Hepatocyte (in vitro differentiated cells): Measurements from ENCODE around the gene TMEM273. TPM values are rescaled to one million over a fixed set of nuclear protein-coding genes. Genes with fewer than 3 reads are reported as not detected.

Source experiments
- DNase-seq: peaks from one replicate; pipeline ENCODE4 v3.0.0-alpha.2; 2016; ENCODE audit warnings: low spot score
- H2AFZ ChIP-seq: fragments of 200-600 bp; sonication (generic); 2 replicates; pipeline ENCODE4 v1.6.0; 2016; ENCODE audit warnings: antibody characterized with exemption, mild to moderate bottlenecking
- H3K27ac ChIP-seq: fragments of 200-600 bp; sonication (generic); 2 replicates; pipeline ENCODE4 v1.5.1; 2016; ENCODE audit warnings: mild to moderate bottlenecking
- H3K27me3 ChIP-seq: fragments of 200-600 bp; sonication (generic); 2 replicates; pipeline ENCODE4 v1.6.1; 2016
- H3K36me3 ChIP-seq: fragments of 200-600 bp; sonication (generic); replicated peaks from 2 replicates; pipeline ENCODE4 v1.5.1; 2016; ENCODE audit warnings: low read depth; ENCODE audit not compliant: insufficient read depth
- H3K4me1 ChIP-seq: fragments of 200-600 bp; sonication (generic); 2 replicates; pipeline ENCODE4 v1.5.1; 2016; ENCODE audit warnings: mild to moderate bottlenecking, moderate library complexity; ENCODE audit not compliant: insufficient read depth
- H3K4me2 ChIP-seq: fragments of 200-600 bp; sonication (generic); 2 replicates; pipeline ENCODE4 v1.6.0; 2016
- H3K4me3 ChIP-seq: fragments of 200-600 bp; sonication (generic); 2 replicates; pipeline ENCODE4 v1.5.1; 2016; ENCODE audit warnings: mild to moderate bottlenecking
- H3K79me2 ChIP-seq: fragments of 200-600 bp; sonication (generic); 2 replicates; pipeline ENCODE4 v1.6.0; 2017; ENCODE audit warnings: mild to moderate bottlenecking
- H3K9me2 ChIP-seq: fragments of 200-600 bp; sonication (generic); replicated peaks from 2 replicates; pipeline ENCODE4 v1.6.0; 2017; ENCODE audit warnings: mild to moderate bottlenecking; ENCODE audit not compliant: insufficient read depth
- H3K9me3 ChIP-seq: fragments of 200-600 bp; sonication (generic); 2 replicates; pipeline ENCODE4 v1.5.1; 2016; ENCODE audit warnings: low read depth, mild to moderate bottlenecking
- H4K20me1 ChIP-seq: fragments of 200-600 bp; sonication (generic); 2 replicates; pipeline ENCODE4 v1.6.0; 2016; ENCODE audit warnings: mild to moderate bottlenecking; ENCODE audit not compliant: insufficient read depth, poor library complexity, severe bottlenecking
- EZH2 ChIP-seq: fragments of 200-600 bp; sonication (generic); IDR thresholded peaks from 2 replicates; pipeline ENCODE4 v1.6.1; 2016; ENCODE audit warnings: antibody characterized with exemption, mild to moderate bottlenecking, borderline replicate concordance
- EZH2phosphoT487 ChIP-seq: fragments of 200-600 bp; sonication (generic); IDR thresholded peaks from one replicate; pipeline ENCODE4 v1.6.1; 2018; ENCODE audit warnings: antibody characterized with exemption, mild to moderate bottlenecking, low read depth, moderate library complexity; ENCODE audit not compliant: unreplicated experiment, severe bottlenecking
- WGBS: methylation state at CpG from one replicate; pipeline ENCODE4 v1.1.6; 2016; ENCODE audit warnings: low lambda C conversion rate; ENCODE audit errors: missing lambda C conversion rate; 5-methylcytosine and 5-hydroxymethylcytosine counted together
- polyA plus RNA-seq: library from polyadenylated mRNA; unstranded; fragments of >200 nt; fragmentation: Nextera tagmentation; extraction: Ambion mirVana; gene quantifications from 2 replicates; pipeline ENCODE4 v1.2.1, GENCODE V29; 2016
- total RNA-seq: library from RNA; depleted of rRNA; stranded (reverse); fragments of >200 nt; gene quantifications from 2 replicates; pipeline ENCODE4 v1.2.3, GENCODE V29; 2014
- TF ChIP-seq, protein P1 (sequence below): fragments of 200-600 bp; sonication (generic); IDR thresholded peaks from 2 replicates; pipeline ENCODE4 v1.5.1; 2016; ENCODE audit warnings: antibody characterized with exemption, mild to moderate bottlenecking; ENCODE audit not compliant: poor library complexity

TMEM273 gene
- total and polyA plus RNA-seq, 2 experiments from 2014 or later, result 0.27 TPM; not detected in 1

DNA sequence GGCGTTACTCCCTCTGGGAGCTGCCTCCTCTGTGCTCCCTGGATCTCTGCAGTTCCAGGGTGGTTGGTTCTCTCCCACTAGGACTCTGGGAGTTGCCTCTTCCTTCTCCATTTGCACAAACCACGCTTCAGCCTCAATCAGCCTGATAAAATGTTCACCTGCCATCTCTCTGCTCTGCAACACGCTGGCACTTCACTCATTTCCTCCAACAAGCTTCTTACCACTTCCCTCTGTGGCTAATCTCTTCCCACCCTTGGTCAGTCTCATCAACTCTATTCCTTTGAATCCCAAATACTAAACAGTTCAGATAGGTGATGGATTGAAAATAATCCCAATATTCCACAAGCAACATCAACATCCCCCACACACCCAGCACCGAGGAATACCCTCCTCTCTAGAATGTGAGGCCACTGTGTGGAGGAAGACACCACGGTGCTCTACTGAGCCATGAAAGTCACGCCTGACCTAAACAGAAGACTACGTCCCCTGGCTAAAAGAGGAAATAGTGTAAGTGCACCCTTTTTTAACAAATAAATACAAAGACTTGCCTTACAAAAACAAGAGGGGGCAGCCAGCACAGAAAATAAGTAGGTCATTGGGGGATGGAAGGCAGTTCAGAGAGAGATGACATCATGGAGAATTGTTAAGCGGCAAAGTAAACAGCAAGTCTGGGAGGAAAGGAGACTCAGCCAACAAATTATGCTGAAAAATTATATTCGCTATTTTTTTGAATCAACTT lies 52.4 kb downstream of the TMEM273 start:
- Histone ChIP-seq H3K9me2 (no peaks in the 10 kb centered on the region), H3K27me3 (no peaks in the 10 kb centered on the region), H3K36me3 (no peaks in the 10 kb centered on the region), H2AFZ (no peak overlapping the region), H3K4me3 (no peak overlapping the region), H4K20me1 (no peaks in the 10 kb centered on the region), H3K4me2 (no peak overlapping the region), H3K4me1 (peaks cover 13% of the 10 kb centered on the region), H3K79me2 (no peaks in the 10 kb centered on the region), H3K27ac (peak overlapping the region; percentile 1), H3K9me3 (no peaks in the 10 kb centered on the region)
- 87% methylated on average over 9 of the region's 9 CpGs for WGBS
- TF ChIP-seq EZH2phosphoT487 (no peak), EZH2 (no peak)
- TF ChIP-seq, protein P1, sequence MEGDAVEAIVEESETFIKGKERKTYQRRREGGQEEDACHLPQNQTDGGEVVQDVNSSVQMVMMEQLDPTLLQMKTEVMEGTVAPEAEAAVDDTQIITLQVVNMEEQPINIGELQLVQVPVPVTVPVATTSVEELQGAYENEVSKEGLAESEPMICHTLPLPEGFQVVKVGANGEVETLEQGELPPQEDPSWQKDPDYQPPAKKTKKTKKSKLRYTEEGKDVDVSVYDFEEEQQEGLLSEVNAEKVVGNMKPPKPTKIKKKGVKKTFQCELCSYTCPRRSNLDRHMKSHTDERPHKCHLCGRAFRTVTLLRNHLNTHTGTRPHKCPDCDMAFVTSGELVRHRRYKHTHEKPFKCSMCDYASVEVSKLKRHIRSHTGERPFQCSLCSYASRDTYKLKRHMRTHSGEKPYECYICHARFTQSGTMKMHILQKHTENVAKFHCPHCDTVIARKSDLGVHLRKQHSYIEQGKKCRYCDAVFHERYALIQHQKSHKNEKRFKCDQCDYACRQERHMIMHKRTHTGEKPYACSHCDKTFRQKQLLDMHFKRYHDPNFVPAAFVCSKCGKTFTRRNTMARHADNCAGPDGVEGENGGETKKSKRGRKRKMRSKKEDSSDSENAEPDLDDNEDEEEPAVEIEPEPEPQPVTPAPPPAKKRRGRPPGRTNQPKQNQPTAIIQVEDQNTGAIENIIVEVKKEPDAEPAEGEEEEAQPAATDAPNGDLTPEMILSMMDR, result no peak
- DNase-seq, result no peak

DNA sequence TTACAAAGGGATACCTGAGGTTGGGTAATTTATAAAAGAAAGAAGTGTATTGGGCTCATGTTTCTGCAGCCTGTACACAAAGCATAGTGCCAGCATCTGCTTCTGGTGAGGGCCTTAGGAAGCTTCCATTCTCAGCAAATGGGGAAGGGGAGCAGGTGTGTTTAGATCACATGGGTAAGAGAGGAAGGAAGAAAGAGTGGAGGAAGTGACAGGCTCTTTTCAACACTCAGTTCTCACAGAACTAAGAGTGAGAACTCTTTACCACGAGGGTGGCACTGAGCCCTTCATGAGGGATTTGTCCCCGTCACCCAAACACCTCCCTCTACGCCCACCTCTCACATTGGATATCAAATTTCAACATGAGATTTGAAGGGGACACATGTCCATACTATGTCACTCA lies 53.9 kb downstream of the TMEM273 start:
- Histone ChIP-seq H3K79me2 (no peaks in the 10 kb centered on the region), H3K27ac (no peak overlapping the region), H3K36me3 (no peaks in the 10 kb centered on the region), H3K4me1 (peaks cover 9% of the 10 kb centered on the region), H2AFZ (no peak overlapping the region), H3K9me3 (no peaks in the 10 kb centered on the region), H3K27me3 (no peaks in the 10 kb centered on the region), H4K20me1 (no peaks in the 10 kb centered on the region), H3K4me2 (no peak overlapping the region), H3K4me3 (no peak overlapping the region), H3K9me2 (no peaks in the 10 kb centered on the region)
- DNase-seq, result no peak
- 88% methylated on average over 3 of the region's 3 CpGs for WGBS
- TF ChIP-seq EZH2phosphoT487 (no peak), EZH2 (no peak)
- TF ChIP-seq, protein P1, result no peak

DNA sequence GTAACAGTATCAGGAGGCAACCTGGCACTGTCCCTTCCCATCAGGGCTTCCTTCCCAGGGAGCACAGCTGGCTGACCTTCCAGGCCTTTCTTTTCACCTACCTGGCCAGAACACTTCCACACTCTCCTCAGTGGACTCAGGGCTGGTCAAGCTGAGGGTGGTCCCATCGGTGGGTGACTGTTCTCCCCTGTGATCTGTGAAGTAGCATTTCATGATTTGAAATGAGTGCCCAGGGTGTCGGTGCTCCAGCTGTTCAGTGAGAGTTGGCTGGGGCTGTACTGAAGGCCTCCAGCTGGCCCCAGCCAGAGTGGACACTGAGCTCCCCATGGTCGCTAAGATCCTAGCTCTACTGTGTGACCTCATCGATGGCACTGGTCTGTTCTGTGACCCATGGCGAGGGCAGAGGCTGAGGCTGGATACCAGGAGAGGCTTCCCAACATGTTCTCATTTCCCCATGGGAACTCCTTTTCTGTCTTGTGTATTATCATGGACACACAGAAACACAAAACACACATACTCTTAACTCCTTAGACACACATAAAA lies 54.4 kb downstream of the TMEM273 start, which contains the start of gene FAM170B:
TSS of gene FAM170B (minus strand) at position 316 of the 543 bp plus-strand sequence. CDS start at position 213, 103 bp downstream.
- Histone ChIP-seq H3K27ac (no peak within 1 kb of the TSS), H3K4me2 (no peak within 1 kb of the TSS)
- 92% methylated on average over 5 of the region's 5 CpGs for WGBS

More for the DNA sequence above, 54.4 kb downstream of the TMEM273 start, which contains the start of gene FAM170B:
- Histone ChIP-seq H4K20me1 (no peaks in the 10 kb centered on the region), H3K79me2 (no peaks in the 10 kb centered on the region), H3K4me3 (no peak within 1 kb of the TSS), H3K36me3 (no peaks in the 10 kb centered on the region), H3K9me2 (no peaks in the 10 kb centered on the region), H2AFZ (no peak within 1 kb of the TSS), H3K27me3 (no peaks in the 10 kb centered on the region), H3K4me1 (peaks cover 3% of the 10 kb centered on the region), H3K9me3 (no peaks in the 10 kb centered on the region)
- no peak for TF ChIP-seq EZH2phosphoT487
- TF ChIP-seq EZH2, result no peak
- TF ChIP-seq, protein P1, result no peak
- no peak for DNase-seq
